G401.6 (cell line): ENCODE measurements around the gene EPB41L5.

Experiments used
- FAIRE-seq: peaks from 2 replicates; lab custom pipeline; 2012; peaks lifted over from hg19 to GRCh38; lab: Jason Lieb, UNC

EPB41L5 gene

DNA sequence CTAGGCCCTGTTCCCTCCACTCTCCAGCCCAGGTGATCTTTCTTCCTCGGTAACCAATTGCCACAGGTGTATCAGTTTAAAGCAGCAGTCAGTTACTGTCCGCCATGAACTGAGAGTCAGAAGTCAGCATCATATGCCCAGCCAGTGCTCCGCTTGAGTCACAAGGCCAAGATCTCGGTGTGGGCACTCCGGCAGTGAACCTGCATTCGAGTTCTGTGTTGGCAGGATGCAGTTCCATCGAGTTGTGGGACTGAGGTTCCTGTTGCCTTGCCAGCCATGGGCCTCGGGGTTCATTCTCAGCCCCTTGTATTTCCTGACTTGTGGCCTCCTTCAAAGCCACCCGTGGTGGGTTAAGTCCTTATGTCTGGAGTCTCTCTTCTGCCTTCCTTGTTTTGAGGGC is 213.4 kb downstream of the EPB41L5 start:
- FAIRE-seq: no peak

DNA sequence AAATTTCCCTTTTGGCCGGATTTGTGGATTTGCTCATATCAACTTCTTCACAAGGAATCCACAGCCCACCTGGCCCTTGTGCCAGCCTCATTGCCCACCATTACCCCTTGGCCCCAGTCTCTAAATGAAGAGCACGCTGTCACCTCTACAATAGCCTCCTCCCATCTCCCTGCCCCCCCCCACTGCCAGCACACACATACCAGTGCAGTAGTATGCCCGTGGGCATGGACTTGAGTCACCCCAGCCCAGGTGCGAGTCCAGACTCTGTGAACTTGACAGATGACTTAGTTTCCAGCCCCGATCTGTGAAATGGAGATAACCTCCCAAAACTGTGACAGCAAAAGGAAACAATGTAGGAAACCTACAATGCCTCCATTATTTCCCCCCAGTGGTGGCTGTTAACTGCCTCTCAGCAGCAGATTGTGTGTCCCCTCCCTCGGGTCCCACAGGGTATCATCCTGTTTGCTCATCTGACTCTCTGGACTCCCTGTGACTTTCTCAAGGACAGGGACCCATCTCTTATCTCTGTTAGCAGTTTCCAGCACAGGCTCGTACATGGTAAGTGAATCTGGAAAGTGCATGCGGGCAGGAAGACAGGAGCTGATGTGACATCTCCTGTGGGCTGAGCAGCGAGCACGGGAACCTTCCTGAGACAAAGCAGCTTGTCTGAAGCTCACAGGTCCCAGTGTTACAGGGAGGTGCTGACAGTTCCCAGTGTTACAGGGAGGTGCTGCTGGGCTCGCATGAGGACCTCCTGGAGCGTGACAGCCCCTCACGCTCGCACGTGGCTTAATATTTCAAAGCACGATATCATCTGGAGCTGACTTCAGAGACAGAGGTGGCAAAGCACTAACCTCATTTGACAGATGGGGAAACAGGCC is 214.5 kb downstream of the EPB41L5 start:
- FAIRE-seq: no peak

DNA sequence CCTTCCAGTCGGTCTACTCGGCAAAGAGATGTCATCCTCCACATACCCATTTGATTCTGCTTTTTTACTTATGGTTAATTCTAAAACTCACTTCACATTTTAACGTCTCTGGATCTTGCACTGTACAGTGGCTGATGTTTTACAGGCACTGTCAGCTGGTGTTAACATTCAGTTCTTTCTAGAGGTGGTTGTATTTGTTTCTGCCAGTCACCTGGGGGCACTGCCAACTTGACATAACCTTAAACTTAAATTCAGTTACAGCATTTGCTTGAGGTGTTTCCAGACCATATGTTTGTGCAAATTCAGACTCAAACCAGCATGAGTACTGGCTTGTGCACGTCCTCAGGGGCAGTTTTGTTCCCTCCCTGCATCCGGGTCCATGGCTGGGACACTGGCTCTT is 215.6 kb downstream of the EPB41L5 start:
- no peak for FAIRE-seq
